Neuronal stem cell (in vitro differentiated cells): ENCODE measurements around the gene N4BP2.
A peak's percentile ranks its signal among the peaks of the same experiment; 100 is the strongest.

Experiments
- DNase-seq: peaks from one replicate; pipeline ENCODE4 v3.0.0-alpha.2; 2013; ENCODE audit warnings: low spot score
- H2AFZ ChIP-seq: one replicate; pipeline ENCODE4 v1.6.1; 2013; ENCODE audit warnings: mild to moderate bottlenecking, low read length, inconsistent platforms
- H2AK5ac ChIP-seq: 2 replicates; pipeline ENCODE4 v1.6.1; 2013; ENCODE audit warnings: low read depth, mild to moderate bottlenecking, inconsistent platforms, low read length, moderate library complexity, mixed read lengths
- H2BK120ac ChIP-seq: 2 replicates; pipeline ENCODE4 v1.6.1; 2013; ENCODE audit warnings: low read depth, mild to moderate bottlenecking, inconsistent platforms, low read length, moderate library complexity, mixed read lengths
- H2BK12ac ChIP-seq: one replicate; pipeline ENCODE4 v1.6.1; 2013; ENCODE audit warnings: low read length, inconsistent platforms
- H2BK15ac ChIP-seq: 2 replicates; pipeline ENCODE4 v1.6.1; 2013; ENCODE audit warnings: mild to moderate bottlenecking, low read length, inconsistent platforms, mixed read lengths
- H2BK5ac ChIP-seq: one replicate; pipeline ENCODE4 v1.6.1; 2013; ENCODE audit warnings: inconsistent platforms, mild to moderate bottlenecking, low read length, moderate library complexity
- H3K14ac ChIP-seq: one replicate; pipeline ENCODE4 v1.6.1; 2013; ENCODE audit warnings: low read length, inconsistent platforms
- H3K18ac ChIP-seq: 2 replicates; pipeline ENCODE4 v1.6.1; 2013; ENCODE audit warnings: low read length, inconsistent platforms
- H3K23ac ChIP-seq: 2 replicates; pipeline ENCODE4 v1.6.1; 2013; ENCODE audit warnings: low read depth, mild to moderate bottlenecking, mixed read lengths, low read length, inconsistent platforms; ENCODE audit not compliant: poor library complexity
- H3K27ac ChIP-seq: replicated peaks from 3 replicates; pipeline ENCODE4 v1.5.1; 2013; ENCODE audit warnings: low read length, inconsistent platforms
- H3K27me3 ChIP-seq, 3 experiments: 2 replicates each; pipeline ENCODE4 v1.6.1; 2013; ENCODE audit warnings: low read length in 3 of 3, mild to moderate bottlenecking in 2 of 3, inconsistent platforms in 1 of 3, low read depth in 1 of 3, mixed read lengths in 1 of 3, moderate library complexity in 1 of 3; ENCODE audit not compliant: control insufficient read depth in 3 of 3, insufficient read depth in 3 of 3
- H3K36me3 ChIP-seq, 2 donors: replicated peaks in 1 of 2; 2 replicates each; pipeline ENCODE4 v1.6.1; 2013; ENCODE audit warnings: low read length in 2 of 2; ENCODE audit not compliant: control insufficient read depth in 2 of 2, insufficient read depth in 2 of 2
- H3K4ac ChIP-seq: 2 replicates; pipeline ENCODE4 v1.6.1; 2013; ENCODE audit warnings: inconsistent platforms, mild to moderate bottlenecking, low read length, moderate library complexity
- H3K4me1 ChIP-seq, 2 donors: 1 replicate in 1 of 2; 2 replicates in 1 of 2; pipeline ENCODE4 v1.6.1; 2013; ENCODE audit warnings: low read length in 2 of 2, low read depth in 1 of 2; ENCODE audit not compliant: control insufficient read depth in 2 of 2, insufficient read depth in 1 of 2
- H3K4me2 ChIP-seq: one replicate; pipeline ENCODE4 v1.6.1; 2013; ENCODE audit warnings: mild to moderate bottlenecking, low read length, inconsistent platforms; ENCODE audit not compliant: insufficient read depth, poor library complexity, severe bottlenecking
- H3K4me3 ChIP-seq, 2 donors: 2 replicates each; pipeline ENCODE4 v1.5.1; 2013; ENCODE audit warnings: low read length in 2 of 2, mild to moderate bottlenecking in 2 of 2, inconsistent platforms in 1 of 2, moderate library complexity in 1 of 2
- H3K79me1 ChIP-seq: one replicate; pipeline ENCODE4 v1.6.1; 2013; ENCODE audit warnings: low read depth, mild to moderate bottlenecking, inconsistent platforms, low read length, moderate library complexity
- H3K9ac ChIP-seq: one replicate; pipeline ENCODE4 v1.6.1; 2013; ENCODE audit warnings: mild to moderate bottlenecking, low read depth, low read length, inconsistent platforms; ENCODE audit not compliant: poor library complexity
- H3K9me3 ChIP-seq, 2 donors: replicated peaks in 1 of 2; 2 replicates each; pipeline versions ENCODE3 to v1.6.1; 2013; ENCODE audit warnings: low read length in 2 of 2, mild to moderate bottlenecking in 2 of 2, inconsistent platforms in 1 of 2, low read depth in 1 of 2, mixed read lengths in 1 of 2, moderate library complexity in 1 of 2; ENCODE audit not compliant: control insufficient read depth in 2 of 2, insufficient read depth in 1 of 2
- H4K8ac ChIP-seq: one replicate; pipeline ENCODE4 v1.6.1; 2013; ENCODE audit warnings: low read depth, mild to moderate bottlenecking, inconsistent platforms, low read length, moderate library complexity
- H4K91ac ChIP-seq: one replicate; pipeline ENCODE4 v1.6.1; 2013; ENCODE audit warnings: low read length, low read depth, mild to moderate bottlenecking, inconsistent platforms; ENCODE audit not compliant: poor library complexity
- WGBS, 2 donors: extraction: QIAGEN DNeasy Blood & Tissue Kit; methylation state at CpG; one replicate each; pipeline ENCODE4 v1.1.7; 2013; ENCODE audit warnings: missing lambda C conversion rate in 2 of 2, mixed read lengths in 1 of 2; ENCODE audit not compliant: insufficient read length in 2 of 2, insufficient replicate concordance in 1 of 2; ENCODE audit errors: extremely low coverage in 2 of 2; 5-methylcytosine and 5-hydroxymethylcytosine counted together

Gene N4BP2

GRCh38 chr4:40055511-40055862, 1.2 kb upstream of the N4BP2 start:
- Histone ChIP-seq H2BK5ac (peak overlapping the region; percentile 99), H3K27ac (peak overlapping the region; percentile 96), H3K4me1 (peaks cover 4 to 5% of the 10 kb centered on the region in 2 donors), H3K4me3 (peak overlapping the region; percentile 84 to 86), H2BK15ac (peak overlapping the region; percentile 77), H3K9ac (no peak overlapping the region), H2BK120ac (no peak overlapping the region), H3K79me1 (peaks cover under 1% of the 10 kb centered on the region), H3K14ac (peak overlapping the region; percentile 91), H2BK12ac (no peak overlapping the region), H2AFZ (peak overlapping the region; percentile 86), H3K4ac (no peak overlapping the region), H3K27me3 (no peaks in the 10 kb centered on the region), H4K91ac (no peak overlapping the region), H2AK5ac (no peak overlapping the region), H3K18ac (peak overlapping the region; percentile 99), H3K36me3 (peaks cover 2 to 15% of the 10 kb centered on the region in 2 donors), H3K23ac (no peak overlapping the region), H3K9me3 (no peaks in the 10 kb centered on the region), H4K8ac (peak overlapping the region; percentile 66), H3K4me2 (peak overlapping the region; percentile 89)
- peak; percentile 18 for DNase-seq
- no CpG with 5 or more reads among the region's 5 CpGs for WGBS, 2 donors

GRCh38 chr4:40055863-40056715, 561 bp upstream of the N4BP2 start:
- Histone ChIP-seq H3K36me3 (peaks cover 2 to 21% of the 10 kb centered on the region in 2 donors), H3K4ac (no peak overlapping the region), H3K14ac (peak overlapping the region; percentile 89), H2AFZ (peak overlapping the region; percentile 86), H2AK5ac (peak overlapping the region; percentile 94), H3K4me2 (peak overlapping the region; percentile 89), H4K91ac (peak overlapping the region; percentile 85), H3K4me3 (peak overlapping the region; percentile 84 to 86), H2BK120ac (peak overlapping the region; percentile 94), H3K9me3 (no peaks in the 10 kb centered on the region), H3K4me1 (peaks cover 4 to 5% of the 10 kb centered on the region in 2 donors), H3K79me1 (peaks cover 3% of the 10 kb centered on the region), H2BK15ac (peak overlapping the region; percentile 77), H3K27me3 (no peaks in the 10 kb centered on the region), H3K9ac (peak overlapping the region; percentile 93), H2BK12ac (no peak overlapping the region), H3K18ac (peak overlapping the region; percentile 99), H4K8ac (peak overlapping the region; percentile 66), H3K23ac (peak overlapping the region; percentile 98), H2BK5ac (peak overlapping the region; percentile 99), H3K27ac (peak overlapping the region; percentile 96)
- no CpG with 5 or more reads among the region's 86 CpGs for WGBS, 2 donors
- DNase-seq, result peak; percentile 76

GRCh38 chr4:40057586-40058091, 989 bp downstream of the N4BP2 start:
- peak overlapping the region; percentile 83 for H3K4me2 ChIP-seq
- peaks cover 2 to 36% of the 10 kb centered on the region in 2 donors for H3K36me3 ChIP-seq
- H2AFZ ChIP-seq, result peak overlapping the region; percentile 86
- no peak overlapping the region for H3K14ac ChIP-seq
- H2BK5ac ChIP-seq, result peak overlapping the region; percentile 94
- peak; percentile 68 for DNase-seq
- peak overlapping the region; percentile 98 for H3K23ac ChIP-seq
- H3K79me1 ChIP-seq, result peaks cover 3% of the 10 kb centered on the region
- no peak overlapping the region for H4K91ac ChIP-seq
- peak overlapping the region; percentile 86 to 87 for H3K4me3 ChIP-seq
- H3K4me1 ChIP-seq, result peaks cover 4 to 5% of the 10 kb centered on the region in 2 donors
- no peaks in the 10 kb centered on the region for H3K27me3 ChIP-seq
- H2BK15ac ChIP-seq, result peak overlapping the region; percentile 92
- H3K9me3 ChIP-seq, result no peaks in the 10 kb centered on the region
- H3K4ac ChIP-seq, result peak overlapping the region; percentile 66
- peak overlapping the region; percentile 99 for H3K9ac ChIP-seq
- no peak overlapping the region for H2BK12ac ChIP-seq
- H3K27ac ChIP-seq, result peak overlapping the region; percentile 94
- peak overlapping the region; percentile 100 for H3K18ac ChIP-seq
- WGBS, 2 donors, result no CpG with 5 or more reads among the region's 13 CpGs
- peak overlapping the region; percentile 91 for H2BK120ac ChIP-seq
- H4K8ac ChIP-seq, result no peak overlapping the region
- H2AK5ac ChIP-seq, result peak overlapping the region; percentile 97

- no peak for DNase-seq
- no peaks in the 10 kb centered on the region for H3K9me3 ChIP-seq
- peak overlapping the region; percentile 79 to 86 for H3K4me3 ChIP-seq
- H4K8ac ChIP-seq, result no peak overlapping the region
- H3K27me3 ChIP-seq, result no peaks in the 10 kb centered on the region
- H4K91ac ChIP-seq, result no peak overlapping the region
- H2BK5ac ChIP-seq, result no peak overlapping the region
- no peak overlapping the region for H3K14ac ChIP-seq
- H3K79me1 ChIP-seq, result peaks cover 3% of the 10 kb centered on the region
- H3K4me2 ChIP-seq, result peak overlapping the region; percentile 61
- no peak overlapping the region for H3K4ac ChIP-seq
- no peak overlapping the region for H3K9ac ChIP-seq
- no peak overlapping the region for H3K18ac ChIP-seq
- no peak overlapping the region for H2AK5ac ChIP-seq
- H2BK15ac ChIP-seq, result no peak overlapping the region
- H3K4me1 ChIP-seq, result peaks cover 4 to 5% of the 10 kb centered on the region in 2 donors
- H3K36me3 ChIP-seq, result peaks cover 2 to 41% of the 10 kb centered on the region in 2 donors
- no peak overlapping the region for H2BK120ac ChIP-seq
- no peak overlapping the region for H2BK12ac ChIP-seq
- H2AFZ ChIP-seq, result peak overlapping the region; percentile 50
- no peak overlapping the region for H3K23ac ChIP-seq
- WGBS, 2 donors, result no CpG with 5 or more reads among the region's 9 CpGs
- no peak overlapping the region for H3K27ac ChIP-seq
Measured at GRCh38 chr4:40058121-40058520, 1.5 kb downstream of the N4BP2 start.
